ENCODE results near the gene SCAP.

Gene SCAP

DNA sequence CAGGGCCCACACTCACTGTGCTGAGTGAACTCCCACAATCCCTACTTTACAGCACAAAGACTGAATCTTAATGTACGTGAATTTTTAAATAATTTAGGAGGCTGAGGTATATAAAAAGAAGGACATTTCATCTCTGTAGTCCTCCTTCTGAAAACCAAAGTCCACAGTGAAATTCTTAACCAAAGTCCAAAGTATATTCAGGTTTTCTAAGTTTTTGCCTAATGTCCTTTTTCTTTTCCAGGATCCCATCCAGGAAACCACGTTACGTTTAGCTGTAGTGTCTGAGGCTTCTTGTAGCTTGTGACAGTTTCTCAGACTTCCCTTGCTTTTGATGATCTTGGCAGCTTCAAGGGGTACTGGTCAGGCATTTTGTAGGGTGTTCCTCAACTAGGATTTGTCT, 44.5 kb downstream of the SCAP start:
- DNase-seq (ENCODE audit: low spot score) = no peak

GRCh38 chr3:47430606-47431005, 45.1 kb downstream of the SCAP start:
- no peak for DNase-seq (ENCODE audit: low spot score)

DNA sequence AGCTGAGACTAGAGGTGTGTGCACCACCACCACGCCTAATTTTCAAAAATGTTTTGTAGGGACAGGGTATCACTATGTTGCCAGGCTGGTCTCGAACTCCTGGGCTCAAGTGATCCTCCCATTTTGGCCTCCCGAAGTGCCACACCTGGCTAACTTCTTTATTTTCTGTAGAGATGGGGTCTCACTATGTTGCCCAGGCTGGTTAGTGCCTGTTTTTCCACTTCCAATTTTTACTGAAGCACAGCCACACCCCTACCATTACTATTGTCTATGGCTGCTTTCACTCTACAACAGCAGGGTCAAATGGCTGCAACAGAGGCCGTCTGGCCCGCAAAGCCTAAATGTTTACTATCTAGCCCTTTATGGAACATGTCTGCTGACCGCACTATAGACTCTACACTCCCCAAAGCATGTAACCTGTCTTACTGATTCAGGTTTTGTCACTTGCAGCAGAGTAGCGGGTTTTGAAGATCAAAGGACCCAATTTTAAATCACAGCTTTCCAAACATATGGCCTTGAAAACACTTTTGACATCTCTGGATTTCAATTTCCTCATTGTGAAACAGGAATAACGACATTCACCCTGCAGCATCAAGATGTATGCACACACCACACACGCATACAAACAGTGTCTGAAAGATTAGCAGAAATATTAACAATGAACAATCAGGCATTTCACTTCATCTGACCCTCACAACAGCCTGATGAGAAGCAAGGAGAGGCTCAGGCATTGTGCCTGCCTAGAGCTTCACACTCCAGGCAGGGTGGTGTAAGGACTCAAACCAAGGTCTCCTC, 46.1 kb downstream of the SCAP start:
- no peak for DNase-seq (ENCODE audit: low spot score)

DNA sequence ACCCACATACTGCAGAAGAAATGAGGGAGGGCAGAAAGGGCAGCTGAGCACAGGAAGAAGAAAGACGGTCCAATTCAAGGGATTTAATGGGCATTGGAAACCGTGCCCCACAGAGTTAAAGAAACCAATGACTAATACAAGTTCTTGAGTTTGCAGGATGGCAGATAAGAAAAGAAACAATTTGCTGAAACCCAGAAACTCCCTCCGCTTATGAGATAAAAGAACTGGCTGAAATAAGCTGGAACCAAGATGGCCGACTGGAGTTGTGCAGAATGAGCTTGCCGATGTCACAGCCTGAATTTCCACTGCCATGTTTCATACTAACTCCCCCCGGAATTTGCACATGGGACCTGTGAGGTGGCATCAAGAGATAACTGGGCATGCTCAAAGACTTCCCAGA, 47.1 kb downstream of the SCAP start:
- no peak for DNase-seq (ENCODE audit: low spot score)

GRCh38 chr3:47427866-47428265, 47.9 kb downstream of the SCAP start:
- DNase-seq (ENCODE audit: low spot score) = no peak

DNA sequence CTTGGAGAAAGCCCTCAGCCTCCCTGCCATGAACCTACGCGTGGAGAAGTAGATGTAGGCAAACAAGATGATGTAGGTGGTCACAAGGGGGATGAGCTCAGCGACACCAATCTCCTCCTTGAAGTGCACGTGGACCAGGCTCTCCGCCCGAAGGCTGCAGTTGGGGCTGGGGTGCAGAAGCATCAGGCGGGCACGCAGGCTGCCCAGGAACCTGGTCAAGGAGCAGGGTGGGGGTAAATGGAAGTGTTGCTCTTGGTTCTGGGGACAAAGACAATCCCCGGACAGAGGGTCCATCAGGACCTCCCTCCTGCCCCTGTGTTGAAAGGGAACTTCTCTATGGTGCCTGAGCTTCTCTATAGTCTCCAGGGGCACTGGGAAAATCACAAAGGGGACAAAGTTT, 49.8 kb downstream of the SCAP start:
- DNase-seq (ENCODE audit: low spot score) = no peak

DNA sequence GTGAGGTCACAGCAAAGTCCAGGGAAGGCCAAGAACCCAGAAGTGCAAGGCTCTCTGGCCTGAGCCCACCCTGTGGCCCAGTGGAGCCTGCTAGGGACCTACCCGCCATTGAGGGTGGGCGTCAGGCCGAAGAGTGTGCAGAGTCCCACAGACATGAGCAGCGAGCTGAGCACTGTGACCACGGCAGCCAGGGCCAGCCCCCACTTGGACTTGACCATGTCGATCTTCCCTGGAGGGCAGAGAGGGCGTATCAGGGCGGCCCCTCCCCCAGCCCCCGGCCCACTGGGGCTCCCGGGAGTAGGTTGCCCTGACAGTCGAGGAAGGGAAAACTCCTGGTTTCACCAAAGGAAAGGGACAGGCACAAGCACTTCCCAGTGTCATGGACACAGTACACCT, 50.4 kb downstream of the SCAP start:
- DNase-seq (ENCODE audit: low spot score) = no peak

- DNase-seq (ENCODE audit: low spot score) = no peak
Observed at GRCh38 chr3:47424434-47425382, 51.0 kb downstream of the SCAP start.

GRCh38 chr3:47423548-47424145, 52.1 kb downstream of the SCAP start:
- DNase-seq (ENCODE audit: low spot score) = no peak

DNA sequence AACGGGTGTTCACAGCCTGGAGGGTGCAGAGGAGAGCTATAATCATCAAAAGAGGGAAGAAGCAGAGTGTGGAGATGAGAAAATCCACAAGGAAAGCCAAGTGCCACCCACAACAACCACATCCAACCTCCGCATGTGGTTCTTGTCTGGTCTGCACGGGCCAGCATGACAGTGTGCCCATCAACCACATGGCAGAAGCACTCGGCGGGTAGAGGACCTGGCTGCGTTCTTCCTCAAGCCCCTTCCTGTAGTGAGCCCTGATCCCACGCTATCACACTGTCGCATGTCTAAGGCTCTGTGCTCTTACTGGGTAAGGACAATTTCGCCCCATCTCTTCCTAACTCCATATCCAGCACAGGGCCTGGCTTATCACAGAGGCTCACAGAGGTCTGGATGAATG, 53.0 kb downstream of the SCAP start:
- DNase-seq (ENCODE audit: low spot score) = no peak

- peak; percentile 34 for DNase-seq (ENCODE audit: low spot score)
Observed at GRCh38 chr3:47421741-47422649, 53.7 kb downstream of the SCAP start.

GRCh38 chr3:47420511-47421484, 54.9 kb downstream of the SCAP start:
- DNase-seq (ENCODE audit: low spot score) = peak; percentile 94

- no peak for DNase-seq (ENCODE audit: low spot score)
Observed at GRCh38 chr3:47420044-47420430, 55.7 kb downstream of the SCAP start.

GRCh38 chr3:47419083-47420043, 56.4 kb downstream of the SCAP start:
- no peak for DNase-seq (ENCODE audit: low spot score)

GRCh38 chr3:47418167-47419082, 57.3 kb downstream of the SCAP start:
- no peak for DNase-seq (ENCODE audit: low spot score)

DNA sequence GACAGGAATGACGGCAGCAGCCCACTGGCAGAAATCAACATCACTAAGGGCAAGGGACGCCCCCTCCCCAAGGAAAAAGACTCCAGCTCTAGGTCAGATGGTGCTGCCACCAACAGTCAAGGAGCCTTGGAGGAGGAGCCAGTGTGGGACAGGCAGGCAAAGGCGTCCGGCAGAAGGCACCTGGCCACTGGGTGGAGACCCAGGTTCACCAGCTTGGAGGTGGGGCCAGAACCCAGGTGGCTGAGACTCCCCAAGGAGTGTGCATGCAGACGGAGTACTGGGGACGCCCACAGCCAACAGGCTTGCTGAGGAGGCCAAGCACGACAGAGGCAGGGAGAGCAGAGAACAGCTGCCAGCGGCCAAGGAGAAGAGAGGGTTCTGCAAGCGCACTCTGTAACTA, 59.7 kb downstream of the SCAP start:
- DNase-seq (ENCODE audit: low spot score) = no peak

GRCh38 chr3:47414666-47415587, 60.8 kb downstream of the SCAP start:
- no peak for DNase-seq (ENCODE audit: low spot score)

Measured in HuH-7 (cell line).